Endothelial cell of umbilical vein (primary cell): ENCODE data around the gene RGS6. TPM values are rescaled to one million over a fixed set of nuclear protein-coding genes. Genes with fewer than 3 reads are reported as not detected.

Experiments used
- BruUV-seq: library from RNA; stranded (reverse); fragments of 400-500 nt; replicated peaks from 2 replicates; lab custom pipeline; 2021; lab: Mats Ljungman, UMichigan
- CTCF ChIA-PET: fragments of 300-600, 350-600 bp; sonication (Branson Sonifier 250); formaldehyde crosslinking; loops from one replicate; lab custom pipeline; 2021; ENCODE audit warnings: antibody characterized with exemption, inconsistent platforms; lab: Charles Lee
- POLR2A ChIA-PET: fragments of 300-600, 350-600 bp; sonication (Branson Sonifier 250); formaldehyde crosslinking; loops from one replicate; lab custom pipeline; 2021; ENCODE audit warnings: antibody characterized with exemption, inconsistent platforms; lab: Charles Lee
- DNase-seq: peaks from one replicate; pipeline ENCODE4 v3.0.0-alpha.2; 2011; ENCODE audit warnings: low read depth, low spot score
- FAIRE-seq: peaks from 2 replicates; lab custom pipeline; 2011; peaks lifted over from hg19 to GRCh38; lab: Jason Lieb, UNC
- H2AFZ ChIP-seq: 2 replicates; pipeline ENCODE4 v1.6.0; 2012; ENCODE audit warnings: low read depth, low read length, control low read depth, inconsistent platforms
- H3K27ac ChIP-seq: 2 replicates; pipeline ENCODE4 v1.5.1; 2011; ENCODE audit warnings: low read depth, mild to moderate bottlenecking, control low read depth, low read length, moderate library complexity; ENCODE audit not compliant: insufficient read depth
- H3K27me3 ChIP-seq, 2 experiments: 2 replicates each; pipeline versions ENCODE4 v1.6.0 to v1.6.1; 2011; ENCODE audit warnings: low read length in 2 of 2, mixed read lengths in 1 of 2; ENCODE audit not compliant: control insufficient read depth in 2 of 2, insufficient read depth in 2 of 2
- H3K36me3 ChIP-seq, 2 experiments: 2 replicates in 1 of 2; 3 replicates in 1 of 2; pipeline ENCODE4 v1.5.1; 2011; ENCODE audit warnings: low read length in 2 of 2, mild to moderate bottlenecking in 1 of 2, moderate library complexity in 1 of 2; ENCODE audit not compliant: control insufficient read depth in 2 of 2, insufficient read depth in 2 of 2; ENCODE audit errors: extremely low read depth in 1 of 2
- H3K4me1 ChIP-seq: 3 replicates; pipeline ENCODE4 v1.5.1; 2011; ENCODE audit warnings: mild to moderate bottlenecking, low read length; ENCODE audit not compliant: control insufficient read depth, insufficient read depth; ENCODE audit errors: extremely low read depth
- H3K4me2 ChIP-seq: 2 replicates; pipeline ENCODE4 v1.6.1; 2011; ENCODE audit warnings: low read length, control low read depth, mixed read lengths; ENCODE audit not compliant: insufficient read depth
- H3K4me3 ChIP-seq, 3 experiments: fragments of 200-600 bp in 1 of 3; sonication (generic), shearing (Covaris generic) in 1 of 3; replicated peaks in 1 of 3; 2 replicates each; pipeline ENCODE4 v1.5.1; 2011 to 2016; ENCODE audit warnings: control low read depth in 3 of 3, low read length in 3 of 3, mild to moderate bottlenecking in 2 of 3, inconsistent platforms in 1 of 3, low read depth in 1 of 3, moderate library complexity in 1 of 3; ENCODE audit not compliant: insufficient read depth in 1 of 3
- H3K79me2 ChIP-seq: 2 replicates; pipeline ENCODE4 v1.6.0; 2012; ENCODE audit warnings: low read length, inconsistent platforms; ENCODE audit not compliant: control insufficient read depth, insufficient read depth
- H3K9ac ChIP-seq: replicated peaks from 2 replicates; pipeline ENCODE3; 2011; ENCODE audit warnings: low read length, control low read depth; ENCODE audit not compliant: insufficient read depth; ENCODE audit errors: extremely low read depth
- H3K9me1 ChIP-seq: replicated peaks from 3 replicates; pipeline ENCODE4 v1.6.0; 2011; ENCODE audit warnings: mild to moderate bottlenecking, low read length; ENCODE audit not compliant: control insufficient read depth, insufficient read depth; ENCODE audit errors: extremely low read depth
- H3K9me3 ChIP-seq: replicated peaks from 2 replicates; pipeline ENCODE4 v1.5.1; 2012; ENCODE audit warnings: low read length, inconsistent platforms; ENCODE audit not compliant: control insufficient read depth, insufficient read depth
- H4K20me1 ChIP-seq: replicated peaks from 2 replicates; pipeline ENCODE3; 2011; ENCODE audit warnings: mild to moderate bottlenecking, low read length; ENCODE audit not compliant: control insufficient read depth, insufficient read depth; ENCODE audit errors: extremely low read depth
- CTCF ChIP-seq, 2 donors: IDR thresholded peaks; 1 replicate in 1 of 2; 2 replicates in 1 of 2; pipeline ENCODE4 v1.5.1; 2011; ENCODE audit warnings: low read length in 2 of 2, mild to moderate bottlenecking in 2 of 2, moderate library complexity in 2 of 2, control low read depth in 1 of 2, inconsistent platforms in 1 of 2, low read depth in 1 of 2; ENCODE audit not compliant: insufficient read depth in 1 of 2; ENCODE audit errors: extremely low read depth in 1 of 2
- EZH2 ChIP-seq: IDR thresholded peaks from 2 replicates; pipeline ENCODE4 v1.6.1; 2012; ENCODE audit warnings: borderline replicate concordance, low read depth, mild to moderate bottlenecking, moderate library complexity, low read length, inconsistent platforms; ENCODE audit not compliant: severe bottlenecking
- FOS ChIP-seq: IDR thresholded peaks from 2 replicates; pipeline ENCODE4 v1.6.1; 2011; ENCODE audit warnings: mild to moderate bottlenecking, low read length, moderate library complexity, borderline replicate concordance; ENCODE audit not compliant: insufficient read depth
- GATA2 ChIP-seq: IDR thresholded peaks from 2 replicates; pipeline ENCODE4 v1.7.0; 2011; ENCODE audit warnings: low read depth, mild to moderate bottlenecking, moderate library complexity, mixed read lengths, low read length; ENCODE audit not compliant: insufficient read length, insufficient read depth
- JUN ChIP-seq: IDR thresholded peaks from 2 replicates; pipeline ENCODE4 v1.6.1; 2011; ENCODE audit warnings: borderline replicate concordance, low read depth; ENCODE audit not compliant: insufficient read length, insufficient read depth
- MAX ChIP-seq: IDR thresholded peaks from 2 replicates; pipeline ENCODE4 v1.6.1; 2011; ENCODE audit not compliant: insufficient read depth, insufficient read length
- MYC ChIP-seq: IDR thresholded peaks from one replicate; pipeline ENCODE4 v1.6.1; 2011; ENCODE audit warnings: mild to moderate bottlenecking, low read depth, low read length
- POLR2A ChIP-seq: IDR thresholded peaks from 2 replicates; pipeline ENCODE4 v1.6.1; 2012; ENCODE audit warnings: low read depth, mild to moderate bottlenecking, control low read depth, low read length
- POLR2AphosphoS5 ChIP-seq: IDR thresholded peaks from 2 replicates; pipeline ENCODE4 v1.6.1; 2012; ENCODE audit warnings: low read depth, mild to moderate bottlenecking, control low read depth, low read length, moderate library complexity; ENCODE audit not compliant: insufficient read depth
- dilution Hi-C: fragments of 300-500 bp; cut with MboI; formaldehyde crosslinking; loops from one replicate; pipeline ENCODE4 v1.15.0; 2019; ENCODE audit warnings: low sequenced_read_pairs; ENCODE audit not compliant: extremely low pct_ligation_motif_present
- intact Hi-C: fragments of 100-400 bp; cut with micrococcal nuclease; formaldehyde crosslinking; loops from one replicate; pipeline ENCODE4 v1.10.0; 2022
- polyA plus RNA-seq, 4 experiments: library from polyadenylated mRNA; depleted of rRNA in 3 of 4; stranded (reverse) in 3 of 4; unstranded in 1 of 4; fragments of >200 nt; gene quantifications; 2 replicates each; pipeline versions ENCODE4 v1.2.1 to v1.2.3, GENCODE V29; 2011 to 2012; ENCODE audit warnings: missing spikeins in 1 of 4
- total RNA-seq: library from RNA; stranded (reverse); gene quantifications from 2 replicates; pipeline ENCODE4 v1.2.3, GENCODE V29; 2021

Gene RGS6
- total and polyA plus RNA-seq, 2 donors (not counting 3 experiments of a cell fraction or from before 2014, with no cell fraction given), result not detected

GRCh38 chr14:72609205-72609916 is 677.1 kb downstream of the RGS6 start:
- no peak overlapping the region for H3K27ac ChIP-seq
- FAIRE-seq, result no peak
- no peaks in the 10 kb centered on the region for H3K9me3 ChIP-seq
- no peaks in the 10 kb centered on the region for H3K79me2 ChIP-seq
- DNase-seq, result no peak
- H3K4me2 ChIP-seq, result no peak overlapping the region
- BruUV-seq, result no TSS peak
- peaks cover 15% of the 10 kb centered on the region for H3K4me1 ChIP-seq
- no peaks in the 10 kb centered on the region for H3K27me3 ChIP-seq
- H3K9ac ChIP-seq, result no peak overlapping the region
- no peak overlapping the region for H3K4me3 ChIP-seq
- no peaks in the 10 kb centered on the region for H4K20me1 ChIP-seq
- H3K9me1 ChIP-seq, result no peaks in the 10 kb centered on the region
- ChIA-PET CTCF (interaction anchor here (1.3 to 1.9 kb wide), 5 partner anchors 8 to 293 kb away, joined by 3 to 7 read pairs (median 4); no protein-coding TSS in a partner anchor), POLR2A (no interaction called here)
- H2AFZ ChIP-seq, result no peak overlapping the region
- TF ChIP-seq POLR2A, result no peak
- no peak for TF ChIP-seq MAX
- no peak for TF ChIP-seq EZH2
- dilution Hi-C loops, result no loop called here
- H3K36me3 ChIP-seq, result no peaks in the 10 kb centered on the region
- intact Hi-C loops, result no loop called here

- Histone ChIP-seq H2AFZ (no peak overlapping the region), H3K9me1 (no peaks in the 10 kb centered on the region), H3K36me3 (no peaks in the 10 kb centered on the region), H3K4me1 (peaks cover 19% of the 10 kb centered on the region), H3K4me3 (no peak overlapping the region), H3K4me2 (no peak overlapping the region), H3K79me2 (no peaks in the 10 kb centered on the region), H3K9ac (no peak overlapping the region), H3K9me3 (no peaks in the 10 kb centered on the region), H3K27me3 (no peaks in the 10 kb centered on the region), H3K27ac (no peak overlapping the region), H4K20me1 (no peaks in the 10 kb centered on the region)
- ChIA-PET CTCF (interaction anchor here (0.5 kb wide), 1 partner anchor 11 kb away, joined by 3 read pairs; no protein-coding TSS in a partner anchor), POLR2A (no interaction called here)
- dilution Hi-C loops (no loop called here), intact Hi-C loops (no loop called here)
- BruUV-seq, result no TSS peak
- no peak for DNase-seq
- TF ChIP-seq GATA2, result no peak
- no peak for TF ChIP-seq MAX
- no peak for TF ChIP-seq POLR2A
- TF ChIP-seq FOS, result no peak
- TF ChIP-seq MYC, result no peak
- TF ChIP-seq POLR2AphosphoS5, result no peak
- no peak for TF ChIP-seq CTCF (IDR thresholded peaks at IDR 0.05; ENCODE audit: extremely low read depth in 1 of 2, insufficient read depth in 1 of 2, low read depth in 1 of 2, low read length in 2 of 2)
- TF ChIP-seq JUN, result no peak
- TF ChIP-seq EZH2, result no peak
- no peak for FAIRE-seq
These were observed 678.0 kb downstream of the RGS6 start for GRCh38 chr14:72610096-72610830.
